A549 (cell line): ENCODE data around the gene HRH1. TPM values are rescaled to one million over a fixed set of nuclear protein-coding genes. Genes with fewer than 3 reads are reported as not detected.
"Not testable (repeated sequence)": the region's sequence is repeated elsewhere in the genome, so short reads cannot be mapped to it uniquely, and the experiment has no call there.

Experiments used
- ATAC-seq, 2 experiments: fragments of 200-7000 bp in 1 of 2; fragments of >200 bp in 1 of 2; cut with Nextera tagmentation in 1 of 2; cut with Tn5 transposase in 1 of 2; 3 replicates each; pipeline versions ENCODE4 v1.8.0 to v1.9.1; 2018 to 2020; ENCODE audit warnings: mild to moderate bottlenecking in 1 of 2, moderate library complexity in 1 of 2
- CTCF ChIA-PET: fragments of 300-600 bp; sonication (Branson Sonifier 250); formaldehyde crosslinking; extraction: SDS; loops from one replicate; lab custom pipeline; 2021; ENCODE audit warnings: antibody characterized with exemption, inconsistent platforms; lab: Yijun Ruan, JAX
- POLR2A ChIA-PET: fragments of 350-600 bp; formaldehyde crosslinking; extraction: SDS; loops from one replicate; lab custom pipeline; 2021; ENCODE audit warnings: antibody characterized with exemption, inconsistent platforms; lab: Yijun Ruan, JAX
- DNase-seq, 2 experiments: peaks; one replicate each; pipeline versions ENCODE4 v3.0.0 to v3.0.0-alpha.2; 2011 to 2016; ENCODE audit warnings: low read depth in 1 of 2, low spot score in 1 of 2
- FAIRE-seq: peaks from 2 replicates; lab custom pipeline; 2011; peaks lifted over from hg19 to GRCh38; lab: Jason Lieb, UNC
- H3K27ac ChIP-seq, 2 experiments: fragments of >200 bp; sonication (Bioruptor Twin); formaldehyde crosslinking; 3 replicates each; pipeline ENCODE4 v1.5.1; 2016 to 2017
- H3K4me1 ChIP-seq: fragments of >200 bp; sonication (Bioruptor Twin); formaldehyde crosslinking; 3 replicates; pipeline ENCODE4 v1.6.1; 2016
- H3K4me2 ChIP-seq: fragments of >200 bp; sonication (Bioruptor Twin); formaldehyde crosslinking; 3 replicates; pipeline ENCODE4 v1.6.1; 2016
- H3K4me3 ChIP-seq: fragments of >200 bp; sonication (Bioruptor Twin); formaldehyde crosslinking; 3 replicates; pipeline ENCODE4 v1.5.1; 2016
- H3K9me3 ChIP-seq: fragments of >200 bp; sonication (Bioruptor Twin); formaldehyde crosslinking; 3 replicates; pipeline ENCODE4 v1.6.1; 2016
- CTCF ChIP-seq: fragments of >200 bp; sonication (Bioruptor Twin); formaldehyde crosslinking; IDR thresholded peaks from 3 replicates; pipeline ENCODE4 v1.5.1; 2016
- E2F6 ChIP-seq: IDR thresholded peaks from 2 replicates; pipeline ENCODE4 v1.6.1; 2012; ENCODE audit warnings: low read depth, borderline replicate concordance
- EHF ChIP-seq: fragments of 250-450 bp; sonication (Bioruptor Pico); IDR thresholded peaks from 2 replicates; pipeline ENCODE4 v1.5.0; 2020; ENCODE audit warnings: mild to moderate bottlenecking
- FOSB ChIP-seq: fragments of 250-450 bp; sonication (Bioruptor Pico); IDR thresholded peaks from 2 replicates; pipeline ENCODE4 v1.5.0; 2020; ENCODE audit warnings: mild to moderate bottlenecking, moderate library complexity
- FOSL2 ChIP-seq, 2 experiments: fragments of 450-650 bp in 1 of 2; fragments of >200 bp in 1 of 2; sonication (Bioruptor Twin) in 1 of 2; formaldehyde crosslinking; IDR thresholded peaks; 2 replicates each; pipeline versions ENCODE4 v1.5.0 to v1.6.1; 2016 to 2020; ENCODE audit warnings: mild to moderate bottlenecking in 1 of 2, moderate library complexity in 1 of 2
- HES2 ChIP-seq: fragments of >200 bp; sonication (Bioruptor Twin); formaldehyde crosslinking; IDR thresholded peaks from 2 replicates; pipeline ENCODE4 v1.6.1; 2016
- KDM1A ChIP-seq: fragments of 200-600 bp; sonication (generic); IDR thresholded peaks from 2 replicates; pipeline ENCODE4 v1.6.1; 2016; ENCODE audit warnings: low read depth, mild to moderate bottlenecking
- NR3C1 ChIP-seq: fragments of >200 bp; sonication (Bioruptor Twin); formaldehyde crosslinking; IDR thresholded peaks from 3 replicates; pipeline ENCODE4 v1.6.1; 2017
- PBX3 ChIP-seq: IDR thresholded peaks from 2 replicates; pipeline ENCODE4 v1.6.1; 2012
- POLR2AphosphoS2 ChIP-seq: conservative IDR thresholded peaks from 2 replicates; pipeline ENCODE4 v1.6.1; 2012; ENCODE audit warnings: low read length, improper control_type of control experiment, inconsistent platforms
- RAD21 ChIP-seq, 2 experiments: fragments of >200 bp in 1 of 2; sonication (Bioruptor Twin) in 1 of 2; formaldehyde crosslinking in 1 of 2; IDR thresholded peaks in 1 of 2; conservative IDR thresholded peaks in 1 of 2; 2 replicates in 1 of 2; 3 replicates in 1 of 2; pipeline ENCODE4 v1.6.1; 2012 to 2018; ENCODE audit warnings: inconsistent platforms in 1 of 2
- RCOR1 ChIP-seq: fragments of 150-350 bp; IDR thresholded peaks from 2 replicates; pipeline ENCODE4 v1.6.1; 2014; ENCODE audit warnings: antibody characterized with exemption, low read length, low read depth
- SMC3 ChIP-seq: fragments of >200 bp; sonication (Bioruptor Twin); formaldehyde crosslinking; IDR thresholded peaks from 3 replicates; pipeline ENCODE4 v1.6.1; 2018; ENCODE audit warnings: inconsistent platforms
- SREBF2 ChIP-seq: fragments of 450-650 bp; IDR thresholded peaks from 2 replicates; pipeline ENCODE4 v1.6.1; 2014; ENCODE audit warnings: mild to moderate bottlenecking, moderate library complexity
- TP53 ChIP-seq: fragments of 250-450 bp; sonication (Bioruptor Pico); IDR thresholded peaks from 2 replicates; pipeline ENCODE4 v1.5.0; 2021; ENCODE audit warnings: mild to moderate bottlenecking, moderate library complexity
- USF2 ChIP-seq: fragments of 450-650 bp; IDR thresholded peaks from 2 replicates; pipeline ENCODE4 v1.6.1; 2014; ENCODE audit warnings: antibody characterized with exemption
- ZSCAN20 ChIP-seq: fragments of 250-450 bp; sonication (Bioruptor Pico); IDR thresholded peaks from 2 replicates; pipeline ENCODE4 v1.8.0; 2022; ENCODE audit warnings: mild to moderate bottlenecking, moderate library complexity
- WGBS: methylation state at CpG from one replicate; pipeline ENCODE4 v1.1.6; 2017; ENCODE audit errors: missing lambda C conversion rate; 5-methylcytosine and 5-hydroxymethylcytosine counted together
- polyA plus RNA-seq, 4 experiments: library from polyadenylated mRNA; depleted of rRNA in 3 of 4; stranded (reverse); fragments of >200 nt; fragmentation: RNase III in 1 of 4; extraction: RNeasy Plus Mini Kit Qiagen cat#74134 plus additional on column Dnase treatment in 1 of 4; gene quantifications; 2 replicates in 3 of 4; 3 replicates in 1 of 4; pipeline ENCODE4 v1.2.3, GENCODE V29; 2011 to 2017
- TF ChIP-seq, protein P1 (sequence below): IDR thresholded peaks from 2 replicates; pipeline ENCODE4 v1.6.1; 2012

The HRH1 gene
- polyA plus RNA-seq, 2 of the 4 experiments (the other 2 are of a cell fraction) = 4.2 TPM

GRCh38 chr3:11204697-11205348 is 50.5 kb downstream of the HRH1 start:
- TF ChIP-seq SREBF2 = no peak
- TF ChIP-seq E2F6 = no peak
- TF ChIP-seq RCOR1 = no peak
- ATAC-seq (no peak), FAIRE-seq (no peak), DNase-seq (no peak)
- Histone ChIP-seq H3K4me2 (no peak overlapping the region), H3K9me3 (no peaks in the 10 kb centered on the region), H3K4me1 (peaks cover 27% of the 10 kb centered on the region), H3K4me3 (no peak overlapping the region), H3K27ac (no peak overlapping the region)
- 85% methylated on average over 10 of the region's 10 CpGs for WGBS
- ChIA-PET POLR2A (no interaction called here), CTCF (interaction anchor here (0.7 to 10.3 kb wide), 7 partner anchors 11 to 145 kb away, joined by 3 to 74 read pairs (median 3); partner anchors contain the start of gene HRH1)

DNA sequence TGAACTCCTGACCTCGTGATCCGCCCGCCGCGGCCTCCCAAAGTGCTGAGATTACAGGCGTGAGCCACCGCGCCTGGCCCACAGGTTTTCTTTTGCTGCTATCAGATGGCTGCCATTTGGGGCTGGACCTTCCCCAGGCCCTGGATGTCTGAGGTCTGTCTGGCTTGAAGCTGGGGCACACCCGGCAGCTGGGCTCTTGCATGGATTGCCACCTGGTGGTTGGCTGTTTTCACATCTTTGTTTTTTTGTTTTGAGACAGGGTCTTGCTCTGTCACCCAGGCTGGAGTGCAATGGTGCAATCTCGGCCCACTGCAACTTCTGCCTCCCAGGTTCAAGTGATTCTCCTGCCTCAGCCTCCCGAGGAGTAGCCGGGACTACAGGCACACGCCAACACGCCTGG is 51.6 kb downstream of the HRH1 start:
- DNase-seq (peak in 1 of 2 experiments; percentile 52), ATAC-seq (peak; percentile 61 to 65; a peak in 4 of 6 replicates)
- H3K4me3 ChIP-seq, H3K4me2 ChIP-seq, POLR2A ChIA-PET, H3K9me3 ChIP-seq, FAIRE-seq: not testable (repeated sequence)
- TF ChIP-seq RAD21 (conservative IDR thresholded peaks at IDR 0.05 in 1 of 2, IDR thresholded peaks at IDR 0.05 in 1 of 2) (peak; percentile 42 to 57; a peak in 4 of 5 replicates), SMC3 (peak; percentile 37; the same call in 1 of the 3 replicates), CTCF (peak; percentile 31; the same call in 2 of the 3 replicates)
- 90% methylated on average over 14 of the region's 14 CpGs for WGBS
- H3K4me1 ChIP-seq = peaks cover 25% of the 10 kb centered on the region
- 0 out of 6 replicates have a peak overlapping the region, but pooled peaks of 1 of the 2 experiments have one; percentile 5 for H3K27ac ChIP-seq
- CTCF ChIA-PET = interaction anchor here (0.7 to 10.3 kb wide), 10 partner anchors 8 to 146 kb away, joined by 3 to 74 read pairs (median 4); partner anchors contain the start of gene HRH1

GRCh38 chr3:11206316-11206715 is 52.0 kb downstream of the HRH1 start:
- H3K4me1 ChIP-seq = peaks cover 24% of the 10 kb centered on the region
- POLR2A ChIA-PET = no interaction called here
- H3K4me3 ChIP-seq = no peak overlapping the region
- CTCF ChIA-PET = interaction anchor here (0.7 to 10.3 kb wide), 10 partner anchors 8 to 449 kb away, joined by 3 to 74 read pairs (median 4); partner anchors contain the start of gene HRH1
- no peak overlapping the region for H3K4me2 ChIP-seq
- no peak for DNase-seq
- no peak for TF ChIP-seq EHF (CRISPR knock-in tag)
- no peak for TF ChIP-seq HES2
- TF ChIP-seq FOSB = no peak
- TF ChIP-seq PBX3 = no peak
- TF ChIP-seq TP53 (CRISPR knock-in tag) = no peak
- no peak for TF ChIP-seq RAD21 (conservative IDR thresholded peaks at IDR 0.05 in 1 of 2, IDR thresholded peaks at IDR 0.05 in 1 of 2)
- TF ChIP-seq ZSCAN20 (CRISPR knock-in tag) = no peak
- TF ChIP-seq NR3C1 = no peak
- TF ChIP-seq KDM1A = no peak
- no peak for TF ChIP-seq USF2
- TF ChIP-seq, protein P1, sequence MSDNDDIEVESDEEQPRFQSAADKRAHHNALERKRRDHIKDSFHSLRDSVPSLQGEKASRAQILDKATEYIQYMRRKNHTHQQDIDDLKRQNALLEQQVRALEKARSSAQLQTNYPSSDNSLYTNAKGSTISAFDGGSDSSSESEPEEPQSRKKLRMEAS = no peak
- TF ChIP-seq POLR2AphosphoS2 = no peak
- TF ChIP-seq FOSL2 (IDR thresholded peaks at IDR 0.05) = no peak
- TF ChIP-seq FOSL2 (CRISPR knock-in tag; IDR thresholded peaks at IDR 0.05) = no peak
- TF ChIP-seq, all 56 proteins: peak for 0
- peak overlapping the region in 1 of 2 experiments; percentile 78; a peak in 1 of 6 replicates for H3K27ac ChIP-seq
- ATAC-seq (no peak), FAIRE-seq (no peak)
- WGBS = 91% methylated on average over 8 of the region's 8 CpGs
- H3K9me3 ChIP-seq = no peaks in the 10 kb centered on the region
